Islet precursor cell (in vitro differentiated cells): Measurements from ENCODE around the gene LBX1.
"Not testable (repeated sequence)": the region's sequence is repeated elsewhere in the genome, so short reads cannot be mapped to it uniquely, and the experiment has no call there.

Experiments used
- DNase-seq: peaks from one replicate; pipeline ENCODE4 v3.0.0-alpha.2; 2018

The LBX1 gene

GRCh38 chr10:101202667-101203066 lies 26.6 kb downstream of the LBX1 start:
- not testable (repeated sequence) for DNase-seq

GRCh38 chr10:101198326-101198977 lies 30.8 kb downstream of the LBX1 start:
- not testable (repeated sequence) for DNase-seq

GRCh38 chr10:101195921-101196320 lies 33.3 kb downstream of the LBX1 start:
- no peak for DNase-seq

GRCh38 chr10:101189461-101190401 lies 39.5 kb downstream of the LBX1 start:
- DNase-seq: no peak

- DNase-seq: no peak
Measured at GRCh38 chr10:101188942-101189341, 40.3 kb downstream of the LBX1 start.

GRCh38 chr10:101183458-101184183 lies 45.6 kb downstream of the LBX1 start:
- DNase-seq: no peak

- no peak for DNase-seq
Measured at GRCh38 chr10:101182936-101183335, 46.3 kb downstream of the LBX1 start.
